Testis (tissue), 2 donors: ENCODE results near the gene SLC16A11.

Source experiments
- POLR2A ChIP-seq: fragments of 450-650 bp; IDR thresholded peaks from one replicate; pipeline ENCODE4 v1.6.1; 2017; ENCODE audit warnings: antibody characterized with exemption, mild to moderate bottlenecking, moderate library complexity
- TF ChIP-seq, protein P1 (sequence below), 3 experiments: fragments of 450-650 bp in 2 of 3; fragments of 200-600 bp in 1 of 3; sonication (generic) in 1 of 3; IDR thresholded peaks; one replicate each; pipeline ENCODE4 v1.5.1; 2016 to 2019; ENCODE audit warnings: antibody characterized with exemption in 3 of 3, mild to moderate bottlenecking in 2 of 3, moderate library complexity in 1 of 3

DNA sequence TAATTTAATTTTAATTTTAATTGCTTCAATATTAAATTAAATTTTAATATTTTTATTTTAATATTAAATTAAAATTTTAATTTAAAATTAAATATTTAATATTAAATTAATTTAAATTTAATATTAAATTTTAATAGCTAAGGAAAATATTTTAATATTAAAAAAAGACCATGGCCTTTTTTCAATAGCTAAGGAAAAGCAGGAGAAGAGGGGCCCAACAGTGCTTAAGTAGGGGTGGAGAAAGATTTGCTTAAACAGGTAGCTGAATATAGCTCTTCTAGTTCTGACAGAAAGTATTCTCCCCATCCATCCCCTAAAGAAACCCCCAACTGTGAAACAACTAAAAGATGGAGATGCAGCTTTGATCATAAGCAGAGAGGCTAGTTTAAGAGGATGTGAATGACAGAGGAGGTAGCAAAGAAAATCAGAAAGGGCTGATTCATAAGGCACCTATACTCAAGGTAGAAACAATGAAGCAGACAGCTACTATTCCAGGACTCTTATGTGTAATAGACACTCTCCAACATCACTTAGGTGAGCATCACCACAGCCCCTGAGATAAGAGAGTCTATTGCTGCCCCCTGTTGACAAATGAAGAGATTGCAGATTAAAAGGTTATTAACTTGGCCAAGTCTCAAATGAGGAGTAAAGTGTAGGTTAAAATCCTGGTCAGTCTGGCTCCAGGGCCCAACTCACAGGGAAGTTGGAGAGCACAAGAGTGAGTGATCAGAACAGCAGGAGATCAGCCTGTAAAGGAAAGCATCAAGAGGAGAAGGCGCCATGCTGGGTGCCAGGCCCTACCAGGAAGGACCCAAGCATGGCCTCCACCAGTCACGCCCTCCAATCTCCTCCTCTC lies 39.3 kb downstream of the SLC16A11 start:
- no peak for TF ChIP-seq POLR2A
- TF ChIP-seq, protein P1, sequence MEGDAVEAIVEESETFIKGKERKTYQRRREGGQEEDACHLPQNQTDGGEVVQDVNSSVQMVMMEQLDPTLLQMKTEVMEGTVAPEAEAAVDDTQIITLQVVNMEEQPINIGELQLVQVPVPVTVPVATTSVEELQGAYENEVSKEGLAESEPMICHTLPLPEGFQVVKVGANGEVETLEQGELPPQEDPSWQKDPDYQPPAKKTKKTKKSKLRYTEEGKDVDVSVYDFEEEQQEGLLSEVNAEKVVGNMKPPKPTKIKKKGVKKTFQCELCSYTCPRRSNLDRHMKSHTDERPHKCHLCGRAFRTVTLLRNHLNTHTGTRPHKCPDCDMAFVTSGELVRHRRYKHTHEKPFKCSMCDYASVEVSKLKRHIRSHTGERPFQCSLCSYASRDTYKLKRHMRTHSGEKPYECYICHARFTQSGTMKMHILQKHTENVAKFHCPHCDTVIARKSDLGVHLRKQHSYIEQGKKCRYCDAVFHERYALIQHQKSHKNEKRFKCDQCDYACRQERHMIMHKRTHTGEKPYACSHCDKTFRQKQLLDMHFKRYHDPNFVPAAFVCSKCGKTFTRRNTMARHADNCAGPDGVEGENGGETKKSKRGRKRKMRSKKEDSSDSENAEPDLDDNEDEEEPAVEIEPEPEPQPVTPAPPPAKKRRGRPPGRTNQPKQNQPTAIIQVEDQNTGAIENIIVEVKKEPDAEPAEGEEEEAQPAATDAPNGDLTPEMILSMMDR (IDR thresholded peaks at IDR 0.05) = peak; percentile 25 to 66 (median 46)
